GM23248 (cell line): ENCODE measurements around the gene SLC25A48. TPM values are rescaled to one million over a fixed set of nuclear protein-coding genes. Genes with fewer than 3 reads are reported as not detected.

Experiments used
- DNase-seq: peaks from one replicate; pipeline ENCODE4 v3.0.0-alpha.2; 2015
- H2AFZ ChIP-seq: fragments of 200-600 bp; sonication (generic); 2 replicates; pipeline ENCODE4 v1.6.1; 2016; ENCODE audit warnings: antibody characterized with exemption
- H3F3A ChIP-seq: fragments of 200-600 bp; sonication (generic); 2 replicates; pipeline ENCODE4 v1.6.1; 2016; ENCODE audit warnings: mild to moderate bottlenecking, antibody characterized with exemption, mixed run types; ENCODE audit not compliant: insufficient read depth
- H3K27ac ChIP-seq: fragments of 200-600 bp; sonication (generic); 2 replicates; pipeline ENCODE4 v1.5.1; 2016; ENCODE audit warnings: mild to moderate bottlenecking
- H3K27me3 ChIP-seq: fragments of 200-600 bp; sonication (generic); replicated peaks from 2 replicates; pipeline ENCODE4 v1.6.1; 2016; ENCODE audit warnings: mild to moderate bottlenecking; ENCODE audit not compliant: insufficient read depth
- H3K36me3 ChIP-seq: fragments of 200-600 bp; sonication (generic); 2 replicates; pipeline ENCODE4 v1.6.1; 2016; ENCODE audit warnings: low read depth, mild to moderate bottlenecking
- H3K4me1 ChIP-seq: fragments of 200-600 bp; sonication (generic); 2 replicates; pipeline ENCODE4 v1.6.1; 2016; ENCODE audit warnings: mild to moderate bottlenecking; ENCODE audit not compliant: insufficient read depth
- H3K4me2 ChIP-seq: fragments of 200-600 bp; sonication (generic); one replicate; pipeline ENCODE4 v1.6.1; 2016; ENCODE audit warnings: mild to moderate bottlenecking; ENCODE audit not compliant: unreplicated experiment
- H3K4me3 ChIP-seq: fragments of 200-600 bp; sonication (generic); 2 replicates; pipeline ENCODE4 v1.5.1; 2016; ENCODE audit warnings: mild to moderate bottlenecking
- H3K79me2 ChIP-seq: fragments of 200-600 bp; sonication (generic); 2 replicates; pipeline ENCODE4 v1.6.1; 2016; ENCODE audit warnings: mild to moderate bottlenecking; ENCODE audit not compliant: insufficient read depth
- H3K9ac ChIP-seq: fragments of 200-600 bp; sonication (generic); 2 replicates; pipeline ENCODE4 v1.6.1; 2016; ENCODE audit warnings: mild to moderate bottlenecking
- H3K9me2 ChIP-seq: fragments of 200-600 bp; sonication (generic); 2 replicates; pipeline ENCODE4 v1.6.1; 2016; ENCODE audit warnings: mixed run types, mild to moderate bottlenecking, moderate library complexity; ENCODE audit not compliant: insufficient read depth
- H3K9me3 ChIP-seq: fragments of 200-600 bp; sonication (generic); one replicate; pipeline ENCODE4 v1.6.1; 2017; ENCODE audit warnings: low read depth
- H4K20me1 ChIP-seq: fragments of 200-600 bp; sonication (generic); 2 replicates; pipeline ENCODE4 v1.6.0; 2016; ENCODE audit not compliant: insufficient read depth
- EZH2 ChIP-seq: fragments of 200-600 bp; sonication (generic); IDR thresholded peaks from 2 replicates; pipeline ENCODE4 v1.6.1; 2018; ENCODE audit warnings: antibody characterized with exemption, mild to moderate bottlenecking; ENCODE audit not compliant: insufficient read depth, poor library complexity, severe bottlenecking
- EZH2phosphoT487 ChIP-seq: fragments of 200-600 bp; sonication (generic); IDR thresholded peaks from 2 replicates; pipeline ENCODE4 v1.6.1; 2018; ENCODE audit warnings: antibody characterized with exemption, moderate library complexity, mild to moderate bottlenecking, low read depth; ENCODE audit not compliant: insufficient read depth
- WGBS, 2 experiments: methylation state at CpG; one replicate each; pipeline ENCODE4 v1.1.6; 2015 to 2017; ENCODE audit warnings: low lambda C conversion rate in 2 of 2, low coverage in 1 of 2; ENCODE audit errors: missing lambda C conversion rate in 2 of 2; 5-methylcytosine and 5-hydroxymethylcytosine counted together
- in situ Hi-C: fragments of 300-500 bp; cut with MboI; formaldehyde crosslinking; loops from 2 replicates; pipeline ENCODE4 v1.15.0; 2020
- polyA plus RNA-seq: library from polyadenylated mRNA; unstranded; fragments of >200 nt; fragmentation: Nextera tagmentation; extraction: Ambion mirVana; gene quantifications from 2 replicates; pipeline ENCODE4 v1.2.1, GENCODE V29; 2016
- total RNA-seq: library from RNA; depleted of rRNA; stranded (reverse); fragments of >200 nt; shearing (Covaris generic); gene quantifications from 2 replicates; pipeline ENCODE4 v1.2.3, GENCODE V29; 2014

SLC25A48 gene
- total and polyA plus RNA-seq, 2 experiments from 2014 or later, result not detected

DNA sequence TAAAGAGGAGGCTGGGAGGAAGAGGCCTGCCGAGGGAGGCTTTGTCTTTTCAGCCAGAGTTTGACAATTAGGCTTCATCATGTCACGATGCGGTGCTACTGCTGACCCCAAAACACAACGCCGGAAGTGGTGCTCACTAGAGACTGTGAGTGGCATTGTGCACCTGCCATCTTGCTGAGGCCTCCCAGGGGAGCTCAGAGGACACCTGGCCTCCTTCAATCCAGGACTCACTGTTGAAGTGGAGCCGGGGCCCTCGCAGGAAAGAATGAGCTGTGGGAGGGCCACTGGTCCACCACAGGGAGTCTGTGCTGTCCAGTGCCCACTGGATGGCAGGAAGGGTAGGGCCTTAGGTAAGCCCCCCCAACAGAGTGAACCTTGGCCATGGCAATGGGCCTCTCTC is 12.7 kb upstream of the SLC25A48 start:
- in situ Hi-C loops, result no loop called here
- Histone ChIP-seq H3K79me2 (no peaks in the 10 kb centered on the region), H3K27ac (no peak overlapping the region), H3K4me2 (no peak overlapping the region), H2AFZ (no peak overlapping the region), H4K20me1 (no peaks in the 10 kb centered on the region), H3K4me1 (no peaks in the 10 kb centered on the region), H3K4me3 (no peak overlapping the region), H3K9me3 (no peaks in the 10 kb centered on the region), H3K9me2 (no peaks in the 10 kb centered on the region), H3F3A (no peaks in the 10 kb centered on the region), H3K27me3 (peaks cover 29% of the 10 kb centered on the region), H3K9ac (no peak overlapping the region), H3K36me3 (no peaks in the 10 kb centered on the region)
- no peak for DNase-seq
- WGBS, 2 experiments, result 46 to 47% methylated on average over 7 of the region's 7 CpGs
- TF ChIP-seq EZH2 (no peak), EZH2phosphoT487 (no peak)

DNA sequence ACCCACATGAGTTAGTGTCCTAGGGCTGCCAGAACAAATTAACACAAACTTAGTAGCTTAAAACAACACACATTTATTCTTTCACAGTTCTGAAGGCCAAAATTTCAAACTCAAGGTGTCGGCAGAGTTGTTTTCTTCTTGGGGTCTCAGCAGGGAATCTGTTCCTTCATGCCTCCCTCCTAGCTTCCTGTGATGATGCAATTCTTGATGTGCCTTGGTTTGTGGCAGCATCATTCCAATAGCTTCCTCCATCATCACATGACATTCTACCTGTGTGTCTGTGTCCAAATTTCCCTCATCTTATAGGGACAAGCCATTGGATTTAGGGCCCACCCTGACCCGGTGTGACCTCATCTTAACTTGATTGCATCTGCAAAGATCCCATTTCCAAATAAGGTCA is 12.2 kb upstream of the SLC25A48 start:
- Histone ChIP-seq H3K9ac (no peak overlapping the region), H3K4me3 (no peak overlapping the region), H3K9me3 (no peaks in the 10 kb centered on the region), H3K27ac (no peak overlapping the region), H3K4me1 (no peaks in the 10 kb centered on the region), H3K9me2 (no peaks in the 10 kb centered on the region), H3K4me2 (no peak overlapping the region), H3K36me3 (no peaks in the 10 kb centered on the region), H2AFZ (no peak overlapping the region), H4K20me1 (no peaks in the 10 kb centered on the region), H3K27me3 (peaks cover 24% of the 10 kb centered on the region), H3F3A (no peaks in the 10 kb centered on the region), H3K79me2 (no peaks in the 10 kb centered on the region)
- no peak for DNase-seq
- TF ChIP-seq EZH2 (no peak), EZH2phosphoT487 (no peak)
- in situ Hi-C loops, result no loop called here
- WGBS, 2 experiments, result 33 to 39% methylated on average over 2 of the region's 2 CpGs

DNA sequence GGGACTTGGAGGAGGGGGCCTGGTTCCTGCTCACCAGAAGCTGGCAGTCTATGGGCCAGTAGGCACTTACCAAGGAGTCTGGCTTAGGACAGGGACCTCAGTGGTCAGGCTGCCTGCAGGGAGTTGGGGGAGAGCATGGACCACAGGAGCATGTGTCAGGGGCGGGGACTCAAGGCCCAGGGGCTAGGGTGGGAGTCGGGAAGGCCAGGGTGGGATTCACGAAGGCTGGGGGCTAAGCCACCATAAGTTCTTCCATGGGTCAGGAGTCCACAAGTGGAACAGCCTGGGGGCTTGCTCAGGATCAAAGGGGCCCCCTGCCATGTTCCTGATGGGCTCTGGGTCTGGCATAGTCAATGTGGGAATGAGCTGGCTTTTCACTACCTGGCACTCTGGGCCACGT is 11.5 kb upstream of the SLC25A48 start:
- Histone ChIP-seq H3K79me2 (no peaks in the 10 kb centered on the region), H3K9me3 (no peaks in the 10 kb centered on the region), H3K4me3 (no peak overlapping the region), H3K27me3 (peaks cover 20% of the 10 kb centered on the region), H3K4me2 (no peak overlapping the region), H3F3A (no peaks in the 10 kb centered on the region), H3K4me1 (no peaks in the 10 kb centered on the region), H3K9ac (no peak overlapping the region), H2AFZ (no peak overlapping the region), H3K36me3 (no peaks in the 10 kb centered on the region), H4K20me1 (no peaks in the 10 kb centered on the region), H3K27ac (no peak overlapping the region), H3K9me2 (no peaks in the 10 kb centered on the region)
- TF ChIP-seq EZH2 (no peak), EZH2phosphoT487 (no peak)
- no peak for DNase-seq
- WGBS, 2 experiments, result 8 to 16% methylated on average over 2 to 4 of the region's 4 CpGs
- in situ Hi-C loops, result no loop called here

DNA sequence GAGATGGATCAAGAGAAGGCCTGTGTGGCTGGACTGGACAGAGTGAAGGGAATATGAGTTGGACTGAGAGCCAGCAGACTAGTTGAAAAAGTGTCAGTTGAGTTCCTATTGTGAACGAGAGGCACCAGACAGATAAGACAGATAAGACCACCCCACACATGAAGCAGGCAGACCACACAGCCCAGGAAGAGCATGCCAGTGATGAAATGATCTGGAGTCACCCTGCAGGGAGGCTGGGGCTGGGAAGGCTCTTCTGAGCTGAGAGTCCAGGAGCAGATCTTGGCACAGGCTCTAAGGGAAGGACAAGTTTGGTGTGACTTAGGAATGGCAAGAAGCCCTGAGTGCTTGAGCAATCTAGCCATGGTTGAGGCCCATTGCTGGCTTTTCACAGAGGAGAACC is 10.6 kb upstream of the SLC25A48 start:
- H3K79me2 ChIP-seq, result no peaks in the 10 kb centered on the region
- H3K4me1 ChIP-seq, result no peaks in the 10 kb centered on the region
- H3K4me2 ChIP-seq, result no peak overlapping the region
- H3K9me3 ChIP-seq, result no peaks in the 10 kb centered on the region
- H3K9me2 ChIP-seq, result no peaks in the 10 kb centered on the region
- no peak overlapping the region for H3K27ac ChIP-seq
- TF ChIP-seq EZH2 (no peak), EZH2phosphoT487 (no peak)
- peaks cover 14% of the 10 kb centered on the region for H3K27me3 ChIP-seq
- no peaks in the 10 kb centered on the region for H4K20me1 ChIP-seq
- no peaks in the 10 kb centered on the region for H3F3A ChIP-seq
- no peak for DNase-seq
- H2AFZ ChIP-seq, result no peak overlapping the region
- in situ Hi-C loops, result no loop called here
- H3K4me3 ChIP-seq, result no peak overlapping the region
- H3K36me3 ChIP-seq, result no peaks in the 10 kb centered on the region
- 7 to 11% methylated on average over 1 of the region's 1 CpG for WGBS, 2 experiments
- H3K9ac ChIP-seq, result no peak overlapping the region

DNA sequence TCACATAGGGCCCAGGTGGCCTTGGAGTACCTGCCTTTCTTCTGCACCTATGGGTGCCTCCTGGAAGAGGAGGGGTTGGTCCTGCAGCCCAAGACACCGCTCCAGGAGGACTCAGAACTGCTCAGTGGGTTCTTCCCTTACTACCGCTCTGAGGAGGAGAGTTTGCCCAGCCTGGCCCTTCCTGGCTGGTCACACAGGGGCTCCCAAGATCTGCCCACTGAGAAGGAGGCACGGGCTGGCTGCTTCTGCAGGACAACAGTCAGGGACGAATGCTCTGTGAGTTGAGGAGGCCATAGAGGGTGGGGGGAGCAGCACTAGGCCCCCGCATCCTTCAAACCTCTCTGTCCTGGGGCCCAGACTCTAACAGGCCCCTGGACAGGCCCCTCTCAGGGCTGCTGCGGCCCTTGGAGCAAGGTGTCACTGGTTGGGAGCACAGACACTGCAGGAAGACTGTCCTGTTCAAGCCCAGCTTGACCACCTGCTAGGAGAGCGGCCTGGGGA is 9.9 kb upstream of the SLC25A48 start:
- Histone ChIP-seq H3K9me2 (no peaks in the 10 kb centered on the region), H3K9me3 (no peaks in the 10 kb centered on the region), H3K4me2 (no peak overlapping the region), H3K4me1 (no peaks in the 10 kb centered on the region), H3F3A (no peaks in the 10 kb centered on the region), H4K20me1 (no peaks in the 10 kb centered on the region), H3K27ac (no peak overlapping the region), H3K27me3 (peaks cover 9% of the 10 kb centered on the region; the same call in 1 of the 2 replicates), H3K9ac (no peak overlapping the region), H3K4me3 (no peak overlapping the region), H3K36me3 (no peaks in the 10 kb centered on the region), H2AFZ (no peak overlapping the region), H3K79me2 (no peaks in the 10 kb centered on the region)
- TF ChIP-seq EZH2, result no peak
- TF ChIP-seq EZH2phosphoT487, result no peak
- in situ Hi-C loops, result no loop called here
- DNase-seq, result no peak
- 42 to 55% methylated on average over 7 of the region's 7 CpGs for WGBS, 2 experiments
